Esophagus squamous epithelium (tissue), 4 donors: Measurements from ENCODE around the gene TREH.

Source experiments
- POLR2A ChIP-seq, 4 donors: fragments of 450-650 bp; IDR thresholded peaks; one replicate each; pipeline ENCODE4 v1.6.1; 2017; ENCODE audit warnings: antibody characterized with exemption in 4 of 4, mild to moderate bottlenecking in 4 of 4, moderate library complexity in 3 of 4
- TF ChIP-seq, protein P1 (sequence below), 6 experiments: fragments of 450-650 bp in 4 of 6; fragments of 200-600 bp in 2 of 6; sonication (generic) in 2 of 6; IDR thresholded peaks; one replicate each; pipeline ENCODE4 v1.5.1; 2016 to 2019; ENCODE audit warnings: antibody characterized with exemption in 6 of 6, mild to moderate bottlenecking in 4 of 6, moderate library complexity in 4 of 6

DNA sequence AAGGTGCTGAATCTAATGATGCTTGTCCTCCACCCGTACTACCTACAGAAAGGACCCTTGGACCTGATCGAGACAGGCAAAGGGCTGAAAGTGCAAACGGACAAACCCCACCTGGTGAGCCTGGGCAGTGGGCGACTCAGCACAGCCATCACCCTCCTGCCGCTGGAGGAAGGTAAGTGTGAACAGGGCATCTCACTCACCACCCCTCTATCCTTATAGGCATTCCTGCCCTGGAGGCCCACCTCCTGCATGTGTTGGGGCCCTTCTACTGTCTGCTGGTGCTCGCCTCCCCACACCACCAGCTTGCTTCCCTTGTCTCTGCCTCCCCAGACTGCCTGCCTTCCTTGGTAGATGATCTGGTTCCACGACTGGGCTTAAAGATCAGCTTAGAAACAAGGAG is 64.9 kb downstream of the TREH start:
- TF ChIP-seq, protein P1, sequence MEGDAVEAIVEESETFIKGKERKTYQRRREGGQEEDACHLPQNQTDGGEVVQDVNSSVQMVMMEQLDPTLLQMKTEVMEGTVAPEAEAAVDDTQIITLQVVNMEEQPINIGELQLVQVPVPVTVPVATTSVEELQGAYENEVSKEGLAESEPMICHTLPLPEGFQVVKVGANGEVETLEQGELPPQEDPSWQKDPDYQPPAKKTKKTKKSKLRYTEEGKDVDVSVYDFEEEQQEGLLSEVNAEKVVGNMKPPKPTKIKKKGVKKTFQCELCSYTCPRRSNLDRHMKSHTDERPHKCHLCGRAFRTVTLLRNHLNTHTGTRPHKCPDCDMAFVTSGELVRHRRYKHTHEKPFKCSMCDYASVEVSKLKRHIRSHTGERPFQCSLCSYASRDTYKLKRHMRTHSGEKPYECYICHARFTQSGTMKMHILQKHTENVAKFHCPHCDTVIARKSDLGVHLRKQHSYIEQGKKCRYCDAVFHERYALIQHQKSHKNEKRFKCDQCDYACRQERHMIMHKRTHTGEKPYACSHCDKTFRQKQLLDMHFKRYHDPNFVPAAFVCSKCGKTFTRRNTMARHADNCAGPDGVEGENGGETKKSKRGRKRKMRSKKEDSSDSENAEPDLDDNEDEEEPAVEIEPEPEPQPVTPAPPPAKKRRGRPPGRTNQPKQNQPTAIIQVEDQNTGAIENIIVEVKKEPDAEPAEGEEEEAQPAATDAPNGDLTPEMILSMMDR (IDR thresholded peaks at IDR 0.05), result no peak
- TF ChIP-seq POLR2A (IDR thresholded peaks at IDR 0.05), result no peak
